HFF-Myc (cell line): Measurements from ENCODE around the gene MME.

Source experiments
- DNase-seq: peaks from one replicate; pipeline ENCODE4 v3.0.0-alpha.2; 2011; ENCODE audit warnings: low read depth; ENCODE audit errors: extremely low read depth
- H3K4me3 ChIP-seq: replicated peaks from 2 replicates; pipeline ENCODE4 v1.5.1; 2011; ENCODE audit warnings: low read depth, mild to moderate bottlenecking, control low read depth, low read length
- TF ChIP-seq, protein P1 (sequence below): IDR thresholded peaks from 2 replicates; pipeline ENCODE4 v1.5.1; 2012; ENCODE audit warnings: mild to moderate bottlenecking, low read depth, low read length, control low read depth; ENCODE audit errors: missing control alignments

The MME gene

DNA sequence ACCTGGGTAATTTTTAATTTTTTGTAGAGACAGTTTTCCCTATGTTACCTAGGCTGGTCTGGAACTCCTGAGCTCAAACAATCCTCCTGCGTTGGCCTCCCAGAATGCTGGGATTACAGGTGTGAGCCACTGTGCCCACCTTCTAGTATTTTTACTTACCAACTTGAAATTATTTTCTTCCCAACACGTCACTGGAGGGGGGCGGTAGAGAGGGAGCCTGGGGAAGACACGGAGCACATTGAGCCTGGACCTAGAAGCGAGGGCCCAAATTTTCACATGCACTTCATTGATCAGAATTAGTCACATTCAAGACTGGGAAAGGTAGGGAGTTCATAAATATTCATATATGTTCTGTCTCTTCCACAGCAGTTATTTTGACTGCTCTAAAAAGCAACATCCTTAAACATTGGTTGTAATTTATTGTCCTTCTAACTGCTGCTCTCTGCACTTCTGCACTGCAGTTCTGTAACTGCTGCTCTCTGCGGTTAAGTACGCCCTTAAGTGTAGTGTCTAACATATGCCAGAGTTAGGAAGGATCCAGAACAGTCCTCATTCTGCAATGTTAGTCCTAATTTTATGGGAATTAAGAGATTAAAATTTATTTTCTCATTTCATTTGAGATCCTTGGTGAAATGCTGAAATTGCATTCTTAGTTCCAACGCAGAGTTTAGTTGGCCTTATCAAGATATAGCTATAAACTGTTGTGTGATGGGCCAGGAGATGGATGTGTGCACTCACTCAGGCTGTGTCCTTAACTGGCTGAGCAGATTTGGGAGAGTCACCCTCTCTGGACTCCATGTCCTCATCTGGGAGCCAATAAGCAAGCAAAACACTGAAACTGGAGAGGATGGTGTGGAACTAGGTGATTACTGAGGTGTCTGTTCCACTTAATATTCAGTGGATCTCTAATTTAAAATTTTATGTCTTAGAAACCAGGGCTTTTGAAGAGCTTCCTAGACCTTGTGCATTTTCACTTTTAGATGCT, 115.1 kb downstream of the MME start:
- TF ChIP-seq, protein P1, sequence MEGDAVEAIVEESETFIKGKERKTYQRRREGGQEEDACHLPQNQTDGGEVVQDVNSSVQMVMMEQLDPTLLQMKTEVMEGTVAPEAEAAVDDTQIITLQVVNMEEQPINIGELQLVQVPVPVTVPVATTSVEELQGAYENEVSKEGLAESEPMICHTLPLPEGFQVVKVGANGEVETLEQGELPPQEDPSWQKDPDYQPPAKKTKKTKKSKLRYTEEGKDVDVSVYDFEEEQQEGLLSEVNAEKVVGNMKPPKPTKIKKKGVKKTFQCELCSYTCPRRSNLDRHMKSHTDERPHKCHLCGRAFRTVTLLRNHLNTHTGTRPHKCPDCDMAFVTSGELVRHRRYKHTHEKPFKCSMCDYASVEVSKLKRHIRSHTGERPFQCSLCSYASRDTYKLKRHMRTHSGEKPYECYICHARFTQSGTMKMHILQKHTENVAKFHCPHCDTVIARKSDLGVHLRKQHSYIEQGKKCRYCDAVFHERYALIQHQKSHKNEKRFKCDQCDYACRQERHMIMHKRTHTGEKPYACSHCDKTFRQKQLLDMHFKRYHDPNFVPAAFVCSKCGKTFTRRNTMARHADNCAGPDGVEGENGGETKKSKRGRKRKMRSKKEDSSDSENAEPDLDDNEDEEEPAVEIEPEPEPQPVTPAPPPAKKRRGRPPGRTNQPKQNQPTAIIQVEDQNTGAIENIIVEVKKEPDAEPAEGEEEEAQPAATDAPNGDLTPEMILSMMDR: no peak
- no peak for DNase-seq

DNA sequence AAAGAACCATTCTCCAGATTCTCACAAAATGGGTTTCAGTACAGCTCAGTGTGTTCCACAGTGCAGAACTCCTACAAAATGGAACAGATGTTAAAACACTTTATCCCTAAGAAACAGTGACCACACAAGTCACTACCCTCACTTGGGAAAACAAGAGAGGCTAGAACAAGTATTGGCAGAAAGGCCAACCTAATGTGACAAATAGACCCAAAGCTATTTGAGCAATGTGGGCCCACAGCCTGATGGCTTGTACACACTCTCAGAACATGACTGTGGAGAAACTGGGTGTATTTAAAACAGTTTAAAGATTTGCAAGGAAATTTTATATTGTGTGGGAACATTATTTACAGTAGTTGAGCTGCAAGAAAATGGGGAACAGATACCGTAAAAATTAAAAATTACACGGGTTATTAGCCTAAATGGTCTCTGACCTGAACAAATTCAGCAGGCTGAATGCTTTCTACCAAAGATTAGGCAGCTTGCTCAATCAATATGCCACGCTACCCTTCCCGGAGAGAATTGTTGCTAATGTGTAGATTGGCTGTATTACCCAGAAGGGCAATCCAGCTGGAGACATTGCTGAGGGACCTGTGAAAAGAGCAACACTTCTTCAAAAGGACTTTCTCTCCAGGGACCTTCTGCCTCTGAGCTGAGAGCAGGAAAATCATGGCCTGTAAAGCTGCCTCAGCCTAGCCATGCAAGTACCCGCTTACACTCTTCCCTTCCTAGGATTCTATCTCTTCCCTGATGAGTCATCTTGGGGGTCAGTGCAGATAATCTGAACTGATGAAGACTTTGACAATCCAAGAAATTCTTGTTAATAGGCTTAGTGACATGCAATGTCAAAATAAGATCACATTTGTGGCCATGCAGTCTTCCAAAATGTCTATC, 116.3 kb downstream of the MME start:
- TF ChIP-seq, protein P1: no peak
- DNase-seq: no peak

More for the DNA sequence above, 115.1 kb downstream of the MME start:
- H3K4me3 ChIP-seq: no peak overlapping the region

DNA sequence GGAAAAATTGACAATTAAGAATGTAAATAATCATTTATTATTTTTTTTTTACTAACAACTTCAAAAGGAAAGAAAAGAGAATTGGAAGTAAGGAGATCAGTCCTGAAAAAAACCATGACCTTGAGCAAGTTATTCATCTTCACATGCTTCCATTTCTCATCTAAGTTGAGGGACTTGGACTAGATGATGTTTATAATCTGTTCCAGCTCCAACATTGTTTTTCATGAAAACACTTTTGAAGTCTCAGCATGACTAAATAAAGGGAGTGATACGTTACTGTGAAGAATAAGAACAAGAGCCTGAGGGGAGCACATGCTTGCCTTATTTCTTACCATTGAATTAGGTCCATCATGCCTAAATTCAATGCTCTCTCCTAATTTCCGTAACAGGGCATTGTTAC, 117.7 kb downstream of the MME start:
- no peak overlapping the region for H3K4me3 ChIP-seq
- DNase-seq: no peak
- TF ChIP-seq, protein P1: no peak

More for the DNA sequence above, 116.3 kb downstream of the MME start:
- no peak overlapping the region for H3K4me3 ChIP-seq

DNA sequence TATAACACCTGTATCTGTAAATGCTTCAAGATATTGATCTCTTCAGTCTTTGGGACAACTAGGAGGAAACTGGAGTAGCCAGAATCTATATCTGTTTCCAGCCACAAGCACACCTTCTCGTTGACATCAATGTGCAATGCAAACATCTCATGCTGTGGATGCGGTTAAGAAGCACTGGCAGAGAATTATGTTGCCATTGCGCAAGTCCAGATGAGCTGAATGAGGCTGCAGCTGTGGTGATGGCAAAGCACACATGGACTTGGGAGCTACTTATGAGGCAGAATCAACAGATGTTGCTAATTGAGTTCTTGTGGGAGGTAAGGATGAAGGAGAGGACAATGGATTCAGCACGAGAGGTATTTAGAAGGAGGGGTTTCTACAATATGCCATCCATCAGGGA, 122.5 kb downstream of the MME start:
- peak; percentile 96 for DNase-seq

DNA sequence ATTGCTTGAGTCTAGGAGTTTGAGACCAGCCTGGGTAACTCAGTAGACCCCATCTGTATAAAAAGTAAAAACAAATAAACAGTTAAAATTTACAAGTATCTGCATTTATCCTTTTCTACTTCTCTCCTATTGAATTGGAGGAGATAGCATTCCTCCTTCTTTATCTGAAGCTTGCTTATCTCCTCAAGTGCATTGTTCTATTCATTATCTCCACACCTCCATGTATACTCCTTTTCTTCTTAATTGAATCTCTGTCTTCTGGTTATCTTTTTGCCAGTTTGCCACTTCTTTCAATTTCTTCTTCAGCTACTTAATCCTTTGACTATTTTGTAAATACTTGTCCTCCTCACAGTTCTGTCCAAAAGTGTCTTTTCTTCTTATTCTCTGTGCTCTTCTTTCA, 124.7 kb downstream of the MME start:
- TF ChIP-seq, protein P1: no peak
- no peak for DNase-seq
- no peak overlapping the region for H3K4me3 ChIP-seq

More for the DNA sequence above, 122.5 kb downstream of the MME start:
- TF ChIP-seq, protein P1: no peak
- H3K4me3 ChIP-seq: no peak overlapping the region

DNA sequence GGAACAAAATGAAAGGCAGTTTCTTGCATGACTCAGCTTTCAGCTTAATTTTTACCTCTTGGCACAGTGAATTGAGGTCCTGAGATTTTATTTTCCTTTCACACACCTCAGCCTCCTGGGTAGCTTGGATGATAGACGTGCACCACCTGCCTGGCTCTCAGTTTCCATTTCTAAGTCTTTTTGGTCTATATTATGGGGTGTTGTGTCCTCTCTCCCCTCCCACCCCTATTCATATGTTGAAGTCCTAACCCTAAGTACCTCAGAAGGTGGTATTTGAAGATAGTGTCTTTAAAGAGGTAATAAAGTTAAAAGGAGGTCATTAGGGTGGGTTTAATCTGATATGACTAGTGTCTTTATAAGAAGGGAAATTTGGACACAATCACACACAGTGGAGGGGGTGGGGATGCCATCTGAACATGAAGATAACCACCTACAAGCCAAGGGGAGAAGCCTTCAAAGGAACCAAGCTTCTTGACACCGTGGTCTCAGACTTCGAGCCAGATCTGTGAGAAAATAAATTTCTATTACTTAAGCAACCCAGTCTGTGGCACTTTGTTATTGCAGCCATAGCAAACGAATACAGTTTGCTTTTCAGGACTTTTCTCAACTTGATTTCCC, 128.2 kb downstream of the MME start:
- TF ChIP-seq, protein P1: no peak
- no peak overlapping the region for H3K4me3 ChIP-seq
- no peak for DNase-seq
